Epithelial cell of umbilical artery (primary cell): ENCODE data around the gene PRSS23. TPM values are rescaled to one million over a fixed set of nuclear protein-coding genes. Genes with fewer than 3 reads are reported as not detected.

Experiments
- total RNA-seq: library from RNA; depleted of rRNA; stranded (reverse); fragments of >200 nt; gene quantifications from 2 replicates; pipeline ENCODE4 v1.2.3, GENCODE V29; 2014

The PRSS23 gene
- total RNA-seq, result 358 and 490 TPM in 2 replicates

GRCh38 chr11:86800076-86800959, at the start of gene PRSS23:
PRSS23 (plus strand) TSS chr11:86800542; CDS start chr11:86807644, 7,102 bp downstream.

Other genes starting within 250 kb of the PRSS23 start
- gene ME3, start 127.9 kb upstream of the PRSS23 start, total RNA-seq, result 51.3 and 87.7 TPM in 2 replicates
- 138 and 157 TPM in 2 replicates for gene FZD4, start 154.9 kb downstream of the PRSS23 start, total RNA-seq
- gene TMEM135, start 237.4 kb downstream of the PRSS23 start, total RNA-seq, result 22.4 and 27.5 TPM in 2 replicates